Mesothelial cell of epicardium (in vitro differentiated cells): ENCODE data around the gene CPA5. TPM values are rescaled to one million over a fixed set of nuclear protein-coding genes. Genes with fewer than 3 reads are reported as not detected.

Experiments
- DNase-seq, 2 experiments: peaks; one replicate each; pipeline ENCODE4 v3.0.0; 2021; ENCODE audit warnings: low spot score in 2 of 2; ENCODE audit not compliant: unreplicated experiment in 2 of 2
- H3K27ac Mint-ChIP-seq: 2 replicates; pipeline ENCODE4 v1.8.0; 2021; ENCODE audit warnings: mixed read lengths
- H3K27me3 Mint-ChIP-seq: 2 replicates; pipeline ENCODE4 v1.8.0; 2021; ENCODE audit warnings: low read depth, mixed read lengths
- H3K36me3 Mint-ChIP-seq: 2 replicates; pipeline ENCODE4 v1.8.0; 2021; ENCODE audit warnings: mixed read lengths
- H3K4me1 Mint-ChIP-seq: 2 replicates; pipeline ENCODE4 v1.8.0; 2021; ENCODE audit warnings: mixed read lengths
- H3K4me3 Mint-ChIP-seq: 2 replicates; pipeline ENCODE4 v1.8.0; 2021; ENCODE audit warnings: mild to moderate bottlenecking, moderate library complexity, mixed read lengths
- H3K9me3 Mint-ChIP-seq: 2 replicates; pipeline ENCODE4 v1.8.0; 2021; ENCODE audit warnings: mixed read lengths
- total RNA-seq: library from RNA; stranded (reverse); gene quantifications from 3 replicates; pipeline ENCODE4 v1.2.1, GENCODE V29; 2021
- TF ChIP-seq, protein P1 (sequence below): fragments of 200-600 bp; sonication (generic); IDR thresholded peaks from one replicate; pipeline ENCODE4 v1.5.0; 2021; ENCODE audit warnings: antibody characterized with exemption; ENCODE audit not compliant: unreplicated experiment

The CPA5 gene
- total RNA-seq, 1 donor from 2014 or later, result not detected

DNA sequence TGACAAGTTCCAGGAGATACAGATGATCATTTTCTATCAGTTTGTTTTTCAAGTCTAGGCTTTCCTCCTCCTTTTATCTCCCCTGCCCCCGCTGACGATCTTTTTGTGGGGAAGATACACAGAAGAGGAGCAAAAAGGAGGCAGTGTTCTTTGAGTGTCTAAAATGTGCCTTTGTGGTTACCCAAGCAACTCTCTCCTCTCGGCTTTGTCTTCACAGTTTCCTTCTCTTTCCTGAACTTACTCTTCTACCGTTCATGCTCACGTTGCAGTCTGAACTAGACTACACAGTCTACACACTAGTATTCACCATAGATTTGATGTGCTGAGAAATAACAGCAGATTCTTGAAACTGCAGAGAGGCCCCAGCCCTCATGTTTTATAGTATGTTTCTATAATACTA, 72.6 kb downstream of the CPA5 start:
- Mint-ChIP-seq H3K9me3 (no peaks in the 10 kb centered on the region), H3K4me3 (no peak overlapping the region), H3K4me1 (peaks cover 71% of the 10 kb centered on the region), H3K36me3 (no peaks in the 10 kb centered on the region), H3K27me3 (no peaks in the 10 kb centered on the region), H3K27ac (peak overlapping the region; percentile 91)
- no peak for DNase-seq
- TF ChIP-seq, protein P1, sequence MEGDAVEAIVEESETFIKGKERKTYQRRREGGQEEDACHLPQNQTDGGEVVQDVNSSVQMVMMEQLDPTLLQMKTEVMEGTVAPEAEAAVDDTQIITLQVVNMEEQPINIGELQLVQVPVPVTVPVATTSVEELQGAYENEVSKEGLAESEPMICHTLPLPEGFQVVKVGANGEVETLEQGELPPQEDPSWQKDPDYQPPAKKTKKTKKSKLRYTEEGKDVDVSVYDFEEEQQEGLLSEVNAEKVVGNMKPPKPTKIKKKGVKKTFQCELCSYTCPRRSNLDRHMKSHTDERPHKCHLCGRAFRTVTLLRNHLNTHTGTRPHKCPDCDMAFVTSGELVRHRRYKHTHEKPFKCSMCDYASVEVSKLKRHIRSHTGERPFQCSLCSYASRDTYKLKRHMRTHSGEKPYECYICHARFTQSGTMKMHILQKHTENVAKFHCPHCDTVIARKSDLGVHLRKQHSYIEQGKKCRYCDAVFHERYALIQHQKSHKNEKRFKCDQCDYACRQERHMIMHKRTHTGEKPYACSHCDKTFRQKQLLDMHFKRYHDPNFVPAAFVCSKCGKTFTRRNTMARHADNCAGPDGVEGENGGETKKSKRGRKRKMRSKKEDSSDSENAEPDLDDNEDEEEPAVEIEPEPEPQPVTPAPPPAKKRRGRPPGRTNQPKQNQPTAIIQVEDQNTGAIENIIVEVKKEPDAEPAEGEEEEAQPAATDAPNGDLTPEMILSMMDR, result no peak

DNA sequence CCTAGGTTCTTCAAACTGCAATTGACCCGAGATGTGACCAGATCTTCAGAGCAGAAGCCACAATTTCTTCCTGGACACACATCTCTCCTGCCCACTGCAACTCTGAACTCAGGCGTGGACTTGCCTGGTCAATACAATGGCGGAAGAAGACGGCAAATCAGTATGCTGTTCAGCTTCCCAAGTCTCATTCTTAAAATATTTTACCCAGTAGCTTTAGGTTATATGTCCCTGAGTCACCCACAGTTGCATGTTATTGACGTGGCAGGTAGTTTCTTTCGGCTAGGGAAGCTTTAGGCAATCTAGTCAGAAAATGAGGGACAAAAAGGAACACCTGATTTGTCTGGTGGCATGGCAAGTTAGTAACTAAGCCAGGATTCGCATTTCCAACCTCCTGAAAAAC, 73.7 kb downstream of the CPA5 start:
- no peak for DNase-seq
- H3K9me3 Mint-ChIP-seq, result no peaks in the 10 kb centered on the region
- H3K27me3 Mint-ChIP-seq, result no peaks in the 10 kb centered on the region
- H3K4me3 Mint-ChIP-seq, result no peak overlapping the region
- H3K36me3 Mint-ChIP-seq, result no peaks in the 10 kb centered on the region
- peak overlapping the region; percentile 91 for H3K27ac Mint-ChIP-seq
- peaks cover 71% of the 10 kb centered on the region for H3K4me1 Mint-ChIP-seq
- TF ChIP-seq, protein P1, result no peak

Other genes starting within 250 kb of the CPA5 start
- 23.9 to 27.8 TPM (median 23.9 TPM) in 3 replicates for gene TMEM209, start 139.4 kb upstream of the CPA5 start, total RNA-seq
- gene SSMEM1, start 137.0 kb upstream of the CPA5 start, total RNA-seq, result not detected in 3 replicates
- 0.54 to 0.73 TPM (median 0.72 TPM) in 3 replicates for gene CPA2, start 78.0 kb upstream of the CPA5 start, total RNA-seq
- 3.9 to 5.8 TPM (median 4.1 TPM) in 3 replicates for gene CPA4, start 51.7 kb upstream of the CPA5 start, total RNA-seq
- gene CPA1, start 35.7 kb downstream of the CPA5 start, total RNA-seq, result 0.75 to 1.4 TPM (median 1.1 TPM) in 3 replicates
- 21.7 to 22.5 TPM (median 22.1 TPM) in 3 replicates for gene CEP41, start 96.2 kb downstream of the CPA5 start, total RNA-seq
- gene MEST, start 147.3 kb downstream of the CPA5 start, total RNA-seq, result 598 to 626 TPM (median 616 TPM) in 3 replicates